ENCODE data around the gene ACHE. TPM values are rescaled to one million over a fixed set of nuclear protein-coding genes. Genes with fewer than 3 reads are reported as not detected.

ACHE gene
- total and polyA plus RNA-seq, 2 of the 13 experiments (the other 11 are each of a cell fraction or from before 2014, with no cell fraction given) = 0.18 to 0.40 TPM

DNA sequence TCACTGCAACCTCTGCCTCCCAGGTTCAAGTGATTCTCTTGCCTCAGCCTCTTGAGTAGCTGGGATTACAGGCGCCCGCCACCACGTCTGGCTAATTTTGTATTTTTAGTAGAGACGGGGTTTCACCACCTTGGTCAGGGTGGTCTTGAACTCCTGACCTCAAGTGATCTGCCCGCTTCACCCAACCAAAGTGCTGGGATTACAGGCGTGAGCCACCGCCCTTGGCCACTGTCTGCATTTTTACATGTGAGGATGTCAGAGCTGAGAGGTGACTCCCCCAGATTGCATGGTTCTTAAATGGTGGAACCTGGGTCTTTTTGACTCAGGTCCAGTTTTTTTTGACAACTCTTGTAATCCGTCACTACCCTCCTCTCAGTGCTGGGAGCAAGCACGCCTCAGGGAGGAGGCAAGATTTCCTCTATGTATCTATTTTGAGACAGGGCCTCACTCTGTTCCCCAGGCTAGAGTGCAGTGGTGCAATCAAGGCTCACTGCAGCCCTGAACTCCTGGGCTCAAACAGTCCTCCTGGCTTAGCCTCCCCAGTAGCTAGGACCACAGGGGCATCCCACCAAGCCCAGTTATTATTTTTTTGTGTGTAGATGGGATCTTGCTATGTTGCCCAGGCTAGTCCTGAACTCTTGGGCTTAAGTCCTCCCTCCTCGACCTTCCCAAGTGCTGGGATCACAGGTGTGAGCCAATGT, 21.9 kb downstream of the ACHE start:
- intact Hi-C loops (cut with micrococcal nuclease; ENCODE audit: unreplicated experiment) (loop anchor here (1.0 kb wide), 1 partner anchor 167 kb away; the partner anchor contains the start of gene POP7), in situ Hi-C loops (cut with HindIII; ENCODE audit: extremely low pct_ligation_motif_present, low pct_unique_long_range_greater_than_20kb) (no loop called here)
- 91% methylated on average over 10 of the region's 10 CpGs for WGBS (ENCODE audit: low lambda C conversion rate)
- H3K79me2 ChIP-seq (ENCODE audit: insufficient read depth, low read length) = peaks cover 36% of the 10 kb centered on the region
- H4K20me1 ChIP-seq (ENCODE audit: insufficient read depth, low read length) = peaks cover 19% of the 10 kb centered on the region
- FAIRE-seq = no peak
- peak overlapping the region; percentile 55 to 89 (median 86) for H3K4me3 ChIP-seq (replicated peaks in 1 of 3; ENCODE audit: insufficient read depth in 1 of 3, low read depth in 2 of 3, low read length in 3 of 3)
- peak overlapping the region; percentile 91 for H3K9ac ChIP-seq (ENCODE audit: insufficient read depth, low read depth, low read length)
- ATAC-seq = no peak
- H3K27ac ChIP-seq (ENCODE audit: extremely low read length, insufficient read depth, low read length) = peak overlapping the region; percentile 87
- CTCF ChIA-PET (ENCODE audit: low intra/inter-chr PET ratio, low total read pairs) = no interaction called here
- POLR2A ChIA-PET = interaction anchor here (0.6 to 0.8 kb wide), 2 partner anchors 16 to 193 kb away, joined by 3 read pairs; partner anchors contain the start of gene UFSP1
- H3K27me3 ChIP-seq (ENCODE audit: control insufficient read depth in 1 of 2, insufficient read depth in 2 of 2, low read length in 2 of 2) = peaks cover 0 to 2% of the 10 kb centered on the region in 2 experiments; a peak in 2 of 5 replicates
- no peaks in the 10 kb centered on the region for H3K9me3 ChIP-seq (ENCODE audit: low read length)
- BruUV-seq (replicated peaks) = no TSS peak
- H3K4me2 ChIP-seq (ENCODE audit: low read depth, low read length) = peak overlapping the region; percentile 82
- peaks cover 1 to 16% of the 10 kb centered on the region in 2 experiments; a peak in 4 of 5 replicates for H3K36me3 ChIP-seq (replicated peaks in 1 of 2; ENCODE audit: control insufficient read depth in 1 of 2, insufficient read depth in 2 of 2, low read length in 2 of 2)
- no peak for DNase-seq (ENCODE audit: low spot score)
- no peak overlapping the region for H2AFZ ChIP-seq (ENCODE audit: low read length)
- peaks cover 38% of the 10 kb centered on the region for H3K4me1 ChIP-seq (ENCODE audit: insufficient read depth, low read length)
- TF ChIP-seq ZNF644 (CRISPR knock-in tag; IDR thresholded peaks at IDR 0.05; ENCODE audit: low read depth) (no peak), ZC3H4 (CRISPR knock-in tag; IDR thresholded peaks at IDR 0.05; ENCODE audit: borderline replicate concordance) (peak; percentile 64; the same call in 1 of the 2 replicates), U2AF2 (IDR thresholded peaks at IDR 0.05; ENCODE audit: low read depth, low read length) (no peak), EP300 (IDR thresholded peaks at IDR 0.05; ENCODE audit: low read depth in 2 of 2, low read length in 2 of 2) (no peak), EP300 (CRISPR knock-in tag; IDR thresholded peaks at IDR 0.05; ENCODE audit: borderline replicate concordance) (no peak), MLLT10 (CRISPR knock-in tag; IDR thresholded peaks at IDR 0.05) (no peak), TCF7L2 (IDR thresholded peaks at IDR 0.05; ENCODE audit: low read depth, low read length) (no peak), POLR2AphosphoS2 (IDR thresholded peaks at IDR 0.05; ENCODE audit: low read depth, low read length) (no peak), GPBP1L1 (CRISPR knock-in tag; IDR thresholded peaks at IDR 0.05) (no peak)
- TF ChIP-seq, protein P1, sequence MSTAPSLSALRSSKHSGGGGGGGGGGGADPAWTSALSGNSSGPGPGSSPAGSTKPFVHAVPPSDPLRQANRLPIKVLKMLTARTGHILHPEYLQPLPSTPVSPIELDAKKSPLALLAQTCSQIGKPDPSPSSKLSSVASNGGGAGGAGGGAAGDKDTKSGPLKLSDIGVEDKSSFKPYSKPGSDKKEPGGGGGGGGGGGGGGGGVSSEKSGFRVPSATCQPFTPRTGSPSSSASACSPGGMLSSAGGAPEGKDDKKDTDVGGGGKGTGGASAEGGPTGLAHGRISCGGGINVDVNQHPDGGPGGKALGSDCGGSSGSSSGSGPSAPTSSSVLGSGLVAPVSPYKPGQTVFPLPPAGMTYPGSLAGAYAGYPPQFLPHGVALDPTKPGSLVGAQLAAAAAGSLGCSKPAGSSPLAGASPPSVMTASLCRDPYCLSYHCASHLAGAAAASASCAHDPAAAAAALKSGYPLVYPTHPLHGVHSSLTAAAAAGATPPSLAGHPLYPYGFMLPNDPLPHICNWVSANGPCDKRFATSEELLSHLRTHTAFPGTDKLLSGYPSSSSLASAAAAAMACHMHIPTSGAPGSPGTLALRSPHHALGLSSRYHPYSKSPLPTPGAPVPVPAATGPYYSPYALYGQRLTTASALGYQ (CRISPR knock-in tag; IDR thresholded peaks at IDR 0.05) = no peak
- TF ChIP-seq, protein P2, sequence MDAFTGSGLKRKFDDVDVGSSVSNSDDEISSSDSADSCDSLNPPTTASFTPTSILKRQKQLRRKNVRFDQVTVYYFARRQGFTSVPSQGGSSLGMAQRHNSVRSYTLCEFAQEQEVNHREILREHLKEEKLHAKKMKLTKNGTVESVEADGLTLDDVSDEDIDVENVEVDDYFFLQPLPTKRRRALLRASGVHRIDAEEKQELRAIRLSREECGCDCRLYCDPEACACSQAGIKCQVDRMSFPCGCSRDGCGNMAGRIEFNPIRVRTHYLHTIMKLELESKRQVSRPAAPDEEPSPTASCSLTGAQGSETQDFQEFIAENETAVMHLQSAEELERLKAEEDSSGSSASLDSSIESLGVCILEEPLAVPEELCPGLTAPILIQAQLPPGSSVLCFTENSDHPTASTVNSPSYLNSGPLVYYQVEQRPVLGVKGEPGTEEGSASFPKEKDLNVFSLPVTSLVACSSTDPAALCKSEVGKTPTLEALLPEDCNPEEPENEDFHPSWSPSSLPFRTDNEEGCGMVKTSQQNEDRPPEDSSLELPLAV (CRISPR knock-in tag; conservative IDR thresholded peaks at IDR 0.05; ENCODE audit: low read depth) = no peak
- TF ChIP-seq, protein P3, sequence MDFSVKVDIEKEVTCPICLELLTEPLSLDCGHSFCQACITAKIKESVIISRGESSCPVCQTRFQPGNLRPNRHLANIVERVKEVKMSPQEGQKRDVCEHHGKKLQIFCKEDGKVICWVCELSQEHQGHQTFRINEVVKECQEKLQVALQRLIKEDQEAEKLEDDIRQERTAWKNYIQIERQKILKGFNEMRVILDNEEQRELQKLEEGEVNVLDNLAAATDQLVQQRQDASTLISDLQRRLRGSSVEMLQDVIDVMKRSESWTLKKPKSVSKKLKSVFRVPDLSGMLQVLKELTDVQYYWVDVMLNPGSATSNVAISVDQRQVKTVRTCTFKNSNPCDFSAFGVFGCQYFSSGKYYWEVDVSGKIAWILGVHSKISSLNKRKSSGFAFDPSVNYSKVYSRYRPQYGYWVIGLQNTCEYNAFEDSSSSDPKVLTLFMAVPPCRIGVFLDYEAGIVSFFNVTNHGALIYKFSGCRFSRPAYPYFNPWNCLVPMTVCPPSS (IDR thresholded peaks at IDR 0.05) = no peak

Measured in HepG2 (cell line).